Lung (tissue), 12 donors: ENCODE measurements around the gene TMEM151A. TPM values are rescaled to one million over a fixed set of nuclear protein-coding genes. Genes with fewer than 3 reads are reported as not detected.
A peak's percentile ranks its signal among the peaks of the same experiment; 100 is the strongest.

Experiments
- ATAC-seq: fragments of 200-7000 bp; cut with Tn5 transposase; one replicate; pipeline ENCODE4 v1.9.1; 2020; ENCODE audit warnings: moderate number of reproducible peaks; ENCODE audit not compliant: insufficient read depth, low FRiP score
- DNase-seq, 3 donors: peaks; one replicate each; pipeline ENCODE4 v3.0.0-alpha.2; 2013 to 2017
- H3K27ac ChIP-seq, 2 donors: one replicate each; pipeline ENCODE4 v1.5.1; 2013; ENCODE audit warnings: mild to moderate bottlenecking in 2 of 2, moderate library complexity in 2 of 2, control low read depth in 1 of 2, inconsistent platforms in 1 of 2, low read depth in 1 of 2, low read length in 1 of 2
- H3K27me3 ChIP-seq, 3 donors: one replicate each; pipeline ENCODE4 v1.5.1; 2013; ENCODE audit warnings: low read length in 2 of 3; ENCODE audit not compliant: control insufficient read depth in 3 of 3, insufficient read depth in 3 of 3
- H3K36me3 ChIP-seq, 4 donors: one replicate each; pipeline ENCODE4 v1.5.1; 2013; ENCODE audit warnings: low read length in 4 of 4, mild to moderate bottlenecking in 1 of 4, moderate library complexity in 1 of 4; ENCODE audit not compliant: control insufficient read depth in 4 of 4, insufficient read depth in 4 of 4
- H3K4me1 ChIP-seq, 5 donors: one replicate each; pipeline ENCODE4 v1.5.1; 2013; ENCODE audit warnings: low read length in 5 of 5, mild to moderate bottlenecking in 2 of 5, moderate library complexity in 1 of 5; ENCODE audit not compliant: control insufficient read depth in 5 of 5, insufficient read depth in 5 of 5
- H3K4me3 ChIP-seq: one replicate; pipeline ENCODE4 v1.5.1; 2013; ENCODE audit warnings: mild to moderate bottlenecking, control low read depth, moderate library complexity
- H3K9ac ChIP-seq, 2 donors: one replicate each; pipeline ENCODE4 v1.5.1; 2013; ENCODE audit warnings: low read length in 2 of 2, control low read depth in 1 of 2; ENCODE audit not compliant: insufficient read depth in 1 of 2
- H3K9me3 ChIP-seq, 4 donors: one replicate each; pipeline ENCODE4 v1.5.1; 2013; ENCODE audit warnings: low read length in 3 of 4, mild to moderate bottlenecking in 1 of 4, moderate library complexity in 1 of 4; ENCODE audit not compliant: control insufficient read depth in 4 of 4, insufficient read depth in 3 of 4
- CTCF ChIP-seq: IDR thresholded peaks from 2 replicates; pipeline ENCODE4 v1.5.1; 2012; ENCODE audit warnings: mild to moderate bottlenecking; ENCODE audit errors: control extremely low read depth, extremely low read depth
- WGBS, 2 donors: extraction: QIAGEN DNeasy Blood & Tissue Kit; methylation state at CpG; one replicate each; pipeline ENCODE4 v1.1.7; 2013; 5-methylcytosine and 5-hydroxymethylcytosine counted together
- polyA plus RNA-seq, 2 donors: library from polyadenylated mRNA; stranded (reverse); fragments of 200-250 nt; gene quantifications; one replicate each; pipeline ENCODE4 v1.2.1, GENCODE V29; 2013
- total RNA-seq, 2 donors: library from RNA; depleted of rRNA in 1 of 2; stranded (reverse); fragments of >200 nt in 1 of 2; gene quantifications; one replicate each; pipeline ENCODE4 v1.2.1, GENCODE V29; 2014 to 2021
- donor health status: control.
- donor health status: control.
- donor health status: Bipolar disorder and iron deficiency.
- donor health status: healthy.
- donor health status: DM: yes; HTN: yes; CAD: no.

TMEM151A gene
- total and polyA plus RNA-seq, 4 donors, result 0.09 to 0.91 (median 0.25) TPM

- Histone ChIP-seq H3K9me3 (no peaks in the 10 kb centered on the region), H3K4me3 (no peak overlapping the region), H3K9ac (peak overlapping the region in 1 of 2 donors; percentile 8), H3K27me3 (no peaks in the 10 kb centered on the region), H3K4me1 (peaks cover 2 to 48% (median 22%) of the 10 kb centered on the region in 5 donors), H3K36me3 (no peaks in the 10 kb centered on the region), H3K27ac (no peak overlapping the region)
- 77 to 83% methylated on average over 10 of the region's 10 CpGs for WGBS, 2 donors
- no peak for TF ChIP-seq CTCF
- no peak for ATAC-seq
- DNase-seq, result peak; percentile 58 to 79 (median 65)
Measured at GRCh38 chr11:66324664-66325063, 33.0 kb downstream of the TMEM151A start.

GRCh38 chr11:66325263-66325671 lies 33.6 kb downstream of the TMEM151A start:
- Histone ChIP-seq H3K9me3 (no peaks in the 10 kb centered on the region), H3K36me3 (no peaks in the 10 kb centered on the region), H3K9ac (no peak overlapping the region), H3K4me1 (peaks cover 2 to 48% (median 22%) of the 10 kb centered on the region in 5 donors), H3K27me3 (no peaks in the 10 kb centered on the region), H3K27ac (peak overlapping the region in 1 of 2 donors; percentile 10), H3K4me3 (no peak overlapping the region)
- ATAC-seq, result no peak
- WGBS, 2 donors, result 65 to 78% methylated on average over 8 of the region's 8 CpGs
- peak in 2 of 3 donors; percentile 18 to 31 for DNase-seq
- TF ChIP-seq CTCF, result no peak

DNA sequence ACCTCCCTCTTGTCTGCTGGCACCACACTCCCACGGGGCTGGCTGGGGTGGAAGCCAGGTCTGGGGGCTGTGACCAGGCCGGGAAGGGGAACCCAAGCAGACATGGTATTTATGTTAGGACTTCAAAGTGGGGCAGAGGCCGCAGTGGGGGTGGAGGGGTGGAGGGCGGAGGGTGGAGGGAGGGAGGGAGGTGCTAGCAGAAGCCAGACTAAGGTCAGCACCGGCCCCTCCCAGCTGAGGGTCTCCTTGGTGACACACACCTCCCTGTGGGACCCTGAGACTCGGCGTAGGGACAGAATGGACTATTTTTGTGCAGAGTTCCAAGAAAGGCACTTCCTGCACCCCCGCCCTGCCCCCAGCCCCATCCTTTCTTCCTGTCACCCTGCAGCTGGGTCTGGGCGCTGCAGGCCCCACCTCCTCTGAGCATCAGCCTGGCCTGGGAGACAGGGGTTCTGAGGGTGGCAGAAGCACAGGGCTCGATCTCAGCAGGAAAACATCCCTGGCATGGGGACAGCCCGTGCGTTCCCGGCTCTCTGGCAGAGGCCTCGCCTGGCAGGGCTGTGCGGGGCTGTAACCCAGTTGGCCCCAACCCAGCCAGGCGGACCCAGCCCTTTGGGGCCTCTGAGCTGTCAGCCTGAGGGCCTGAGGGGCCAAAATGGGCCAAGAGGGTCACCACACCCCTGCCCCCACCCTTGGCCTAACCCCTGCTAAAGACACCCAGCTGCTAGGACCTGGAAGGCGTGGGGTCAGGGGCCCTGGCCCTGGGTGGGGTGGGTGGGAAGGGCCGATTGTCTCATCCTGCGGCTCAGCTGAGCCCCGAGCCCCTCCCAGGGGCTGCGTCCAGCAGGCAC lies 34.8 kb downstream of the TMEM151A start:
- 49 to 61% methylated on average over 17 to 21 of the region's 21 CpGs for WGBS, 2 donors
- Histone ChIP-seq H3K27me3 (no peaks in the 10 kb centered on the region), H3K27ac (peak overlapping the region in 1 of 2 donors; percentile 16), H3K9ac (no peak overlapping the region), H3K4me3 (no peak overlapping the region), H3K9me3 (no peaks in the 10 kb centered on the region), H3K4me1 (peaks cover 2 to 48% (median 22%) of the 10 kb centered on the region in 5 donors), H3K36me3 (peaks cover 0 to under 1% (median 0%) of the 10 kb centered on the region in 4 donors)
- DNase-seq (peak; percentile 71 to 82 (median 77)), ATAC-seq (no peak)
- no peak for TF ChIP-seq CTCF
